CD4-positive, alpha-beta memory T cell (primary cell): ENCODE data around the gene GSC2. TPM values are rescaled to one million over a fixed set of nuclear protein-coding genes. Genes with fewer than 3 reads are reported as not detected.

Experiments
- CTCF ChIA-PET: fragments of 350-600 bp; sonication (Branson Sonifier 250); formaldehyde crosslinking; loops from one replicate; lab custom pipeline; 2021; ENCODE audit warnings: inconsistent platforms; ENCODE audit not compliant: partially characterized antibody; lab: Charles Lee
- POLR2A ChIA-PET: fragments of 350-600 bp; sonication (Branson Sonifier 250); formaldehyde crosslinking; loops from one replicate; lab custom pipeline; 2021; ENCODE audit not compliant: partially characterized antibody; lab: Charles Lee
- DNase-seq, 5 donors: peaks; one replicate each; pipeline versions ENCODE4 v3.0.0 to v3.0.0-alpha.2; 2020 to 2022; ENCODE audit warnings: mixed read lengths in 1 of 5
- H3K27ac ChIP-seq: one replicate; pipeline ENCODE4 v1.7.0; 2013; ENCODE audit warnings: low read depth, low read length
- H3K27me3 ChIP-seq: 2 replicates; pipeline ENCODE4 v1.7.0; 2013; ENCODE audit warnings: mild to moderate bottlenecking, low read length, moderate library complexity; ENCODE audit not compliant: insufficient read depth
- H3K36me3 ChIP-seq: 2 replicates; pipeline ENCODE4 v1.7.0; 2013; ENCODE audit warnings: mild to moderate bottlenecking, low read length, moderate library complexity; ENCODE audit not compliant: insufficient read depth
- H3K4me1 ChIP-seq: 2 replicates; pipeline ENCODE4 v1.7.0; 2013; ENCODE audit warnings: mild to moderate bottlenecking, low read length, moderate library complexity; ENCODE audit not compliant: insufficient read depth
- H3K4me3 ChIP-seq, 2 donors: one replicate each; pipeline ENCODE4 v1.7.0; 2013; ENCODE audit warnings: low read length in 2 of 2, mild to moderate bottlenecking in 1 of 2
- H3K9me3 ChIP-seq, 2 donors: one replicate each; pipeline ENCODE4 v1.7.0; 2013; ENCODE audit warnings: low read length in 2 of 2, control low read depth in 1 of 2; ENCODE audit not compliant: control insufficient read depth in 1 of 2
- H3K27ac Mint-ChIP-seq, 7 donors: one replicate each; pipeline ENCODE4 v1.8.0; 2020 to 2021; ENCODE audit warnings: mixed read lengths in 7 of 7, mild to moderate bottlenecking in 6 of 7, inconsistent platforms in 3 of 7, moderate library complexity in 3 of 7
- H3K27me3 Mint-ChIP-seq, 2 donors: one replicate each; pipeline ENCODE4 v1.8.0; 2020 to 2021; ENCODE audit warnings: mixed read lengths in 2 of 2
- H3K36me3 Mint-ChIP-seq, 2 donors: one replicate each; pipeline ENCODE4 v1.8.0; 2020 to 2021; ENCODE audit warnings: mixed read lengths in 2 of 2, inconsistent platforms in 1 of 2, mild to moderate bottlenecking in 1 of 2
- H3K4me1 Mint-ChIP-seq, 4 donors: one replicate each; pipeline ENCODE4 v1.8.0; 2020 to 2021; ENCODE audit warnings: mixed read lengths in 4 of 4, mild to moderate bottlenecking in 1 of 4
- H3K4me3 Mint-ChIP-seq, 8 donors: one replicate each; pipeline ENCODE4 v1.8.0; 2020 to 2021; ENCODE audit warnings: mixed read lengths in 8 of 8, mild to moderate bottlenecking in 7 of 8, moderate library complexity in 6 of 8, inconsistent platforms in 3 of 8
- H3K9me3 Mint-ChIP-seq, 8 donors: one replicate each; pipeline ENCODE4 v1.8.0; 2020 to 2021; ENCODE audit warnings: mixed read lengths in 8 of 8, mild to moderate bottlenecking in 5 of 8, inconsistent platforms in 3 of 8, moderate library complexity in 1 of 8
- intact Hi-C: fragments of 100-400 bp; cut with micrococcal nuclease; formaldehyde crosslinking; loops from one replicate; pipeline ENCODE4 v1.15.1; 2023
- polyA plus RNA-seq, 2 donors: library from polyadenylated mRNA; unstranded; fragments of 300-500 nt; fragmentation: Illumina TruSeq; gene quantifications; one replicate each; pipeline ENCODE4 v1.2.3, GENCODE V29; 2021
- total RNA-seq, 2 experiments: library from RNA; stranded (reverse); gene quantifications; one replicate each; pipeline ENCODE4 v1.2.3, GENCODE V29; 2021

GSC2 gene
- total and polyA plus RNA-seq, 4 experiments from 2014 or later: not detected

GRCh38 chr22:19177164-19178064 lies 27.3 kb upstream of the GSC2 start:
- intact Hi-C loops: loop anchor here (2.0 kb wide), 4 partner anchors 69 to 939 kb away; partner anchors contain the start of genes CLTCL1, RANBP1 and TRMT2A
- peaks cover 10 to 43% (median 22%) of the 10 kb centered on the region in 4 donors for H3K4me1 Mint-ChIP-seq
- Histone ChIP-seq H3K4me3 (peak overlapping the region in 1 of 2 donors; percentile 66), H3K27ac (peak overlapping the region; percentile 62), H3K9me3 (no peaks in the 10 kb centered on the region), H3K27me3 (no peaks in the 10 kb centered on the region), H3K4me1 (peaks cover 35% of the 10 kb centered on the region), H3K36me3 (no peaks in the 10 kb centered on the region)
- H3K27me3 Mint-ChIP-seq: no peaks in the 10 kb centered on the region
- DNase-seq: no peak
- H3K4me3 Mint-ChIP-seq: peak overlapping the region; percentile 44 to 76 (median 68)
- ChIA-PET CTCF (no interaction called here), POLR2A (interaction anchor here (1.1 to 2.5 kb wide), 2 partner anchors 33 to 255 kb away, joined by 4 to 12 read pairs; partner anchors contain the start of genes ESS2, HIRA and MRPL40)
- H3K36me3 Mint-ChIP-seq: peaks cover 0 to 5% of the 10 kb centered on the region in 2 donors
- H3K9me3 Mint-ChIP-seq: no peaks in the 10 kb centered on the region
- peak overlapping the region in 5 of 7 donors; percentile 27 to 71 (median 56) for H3K27ac Mint-ChIP-seq

GRCh38 chr22:19176732-19177131 lies 26.6 kb upstream of the GSC2 start:
- H3K36me3 Mint-ChIP-seq: peaks cover 0 to 7% of the 10 kb centered on the region in 2 donors
- H3K9me3 Mint-ChIP-seq: no peaks in the 10 kb centered on the region
- Histone ChIP-seq H3K4me1 (peaks cover 32% of the 10 kb centered on the region), H3K9me3 (no peaks in the 10 kb centered on the region), H3K36me3 (no peaks in the 10 kb centered on the region), H3K4me3 (no peak overlapping the region), H3K27me3 (no peaks in the 10 kb centered on the region), H3K27ac (no peak overlapping the region)
- POLR2A ChIA-PET: interaction anchor here (0.9 to 2.5 kb wide), 2 partner anchors 33 to 255 kb away, joined by 3 to 12 read pairs; partner anchors contain the start of genes ESS2 and HIRA
- no peaks in the 10 kb centered on the region for H3K27me3 Mint-ChIP-seq
- CTCF ChIA-PET: no interaction called here
- peaks cover 12 to 41% (median 21%) of the 10 kb centered on the region in 4 donors for H3K4me1 Mint-ChIP-seq
- intact Hi-C loops: no loop called here
- H3K27ac Mint-ChIP-seq: peak overlapping the region in 5 of 7 donors; percentile 27 to 71 (median 56)
- no peak for DNase-seq
- H3K4me3 Mint-ChIP-seq: peak overlapping the region; percentile 44 to 74 (median 60)

- no peak overlapping the region for H3K4me3 ChIP-seq
- H3K4me1 Mint-ChIP-seq: peaks cover 14 to 38% (median 22%) of the 10 kb centered on the region in 4 donors
- peak overlapping the region in 7 of 8 donors; percentile 33 to 74 (median 68) for H3K4me3 Mint-ChIP-seq
- H3K27ac Mint-ChIP-seq: peak overlapping the region in 3 of 7 donors; percentile 57 to 70 (median 68)
- H3K27ac ChIP-seq: no peak overlapping the region
- no peaks in the 10 kb centered on the region for H3K36me3 ChIP-seq
- peaks cover 0 to 10% of the 10 kb centered on the region in 2 donors for H3K36me3 Mint-ChIP-seq
- no peak for DNase-seq
- no peaks in the 10 kb centered on the region for H3K9me3 ChIP-seq
- peaks cover 31% of the 10 kb centered on the region for H3K4me1 ChIP-seq
- ChIA-PET CTCF (no interaction called here), POLR2A (interaction anchor here (0.9 kb wide), 1 partner anchor 256 kb away, joined by 3 read pairs; the partner anchor contains the start of gene HIRA)
- no peaks in the 10 kb centered on the region for H3K9me3 Mint-ChIP-seq
- intact Hi-C loops: no loop called here
- H3K27me3 Mint-ChIP-seq: no peaks in the 10 kb centered on the region
- no peaks in the 10 kb centered on the region for H3K27me3 ChIP-seq
These were observed 26.1 kb upstream of the GSC2 start for GRCh38 chr22:19176175-19176643.

GRCh38 chr22:19175602-19176174 lies 25.6 kb upstream of the GSC2 start:
- H3K4me1 Mint-ChIP-seq: peaks cover 16 to 37% (median 26%) of the 10 kb centered on the region in 4 donors
- Histone ChIP-seq H3K4me1 (peaks cover 35% of the 10 kb centered on the region), H3K36me3 (no peaks in the 10 kb centered on the region), H3K9me3 (no peaks in the 10 kb centered on the region), H3K27me3 (no peaks in the 10 kb centered on the region), H3K27ac (no peak overlapping the region), H3K4me3 (no peak overlapping the region)
- no peak for DNase-seq
- H3K9me3 Mint-ChIP-seq: no peaks in the 10 kb centered on the region
- H3K36me3 Mint-ChIP-seq: peaks cover 0 to 14% of the 10 kb centered on the region in 2 donors
- intact Hi-C loops: no loop called here
- peak overlapping the region in 5 of 8 donors; percentile 12 to 75 (median 68) for H3K4me3 Mint-ChIP-seq
- ChIA-PET CTCF (no interaction called here), POLR2A (interaction anchor here (0.9 to 1.1 kb wide), 2 partner anchors 54 to 256 kb away, joined by 3 read pairs; partner anchors contain the start of genes DGCR2 and HIRA)
- H3K27me3 Mint-ChIP-seq: no peaks in the 10 kb centered on the region
- H3K27ac Mint-ChIP-seq: peak overlapping the region in 4 of 7 donors; percentile 57 to 88 (median 69)

DNA sequence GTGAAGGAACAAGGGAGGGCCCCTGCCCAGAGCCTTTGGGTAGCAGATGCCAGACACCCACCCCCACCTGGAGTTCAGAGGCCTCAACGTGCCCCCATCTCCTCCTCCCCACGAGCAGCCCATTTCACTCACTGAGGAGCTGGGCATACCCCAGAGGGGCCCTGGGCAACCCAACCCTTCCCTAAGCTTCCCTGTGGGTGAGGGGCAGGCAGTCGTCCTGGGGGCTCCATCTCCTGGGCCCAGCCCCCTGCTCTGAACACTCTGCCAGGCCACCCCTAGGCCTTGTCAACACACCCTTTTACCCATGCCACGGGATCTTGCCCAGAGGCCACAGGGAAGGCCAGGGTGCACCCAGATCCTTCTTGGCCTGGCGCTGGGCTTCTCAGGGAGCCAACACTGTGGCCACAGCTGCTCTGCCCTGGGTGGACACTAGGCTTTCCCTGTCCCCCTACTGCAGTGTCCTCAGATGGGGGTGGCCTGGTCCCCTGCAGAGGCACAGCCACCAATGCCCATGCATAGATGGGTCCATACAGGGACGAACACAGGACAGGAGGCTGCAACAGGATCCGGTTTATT lies 25.0 kb upstream of the GSC2 start:
- Histone ChIP-seq H3K9me3 (no peaks in the 10 kb centered on the region), H3K27me3 (peaks cover 4% of the 10 kb centered on the region), H3K4me3 (no peak overlapping the region), H3K27ac (no peak overlapping the region), H3K36me3 (no peaks in the 10 kb centered on the region), H3K4me1 (peaks cover 40% of the 10 kb centered on the region)
- Mint-ChIP-seq H3K4me3 (peak overlapping the region in 2 of 8 donors; percentile 15 to 36), H3K27me3 (peaks cover 4% of the 10 kb centered on the region in 2 donors), H3K4me1 (peaks cover 21 to 43% (median 31%) of the 10 kb centered on the region in 4 donors), H3K36me3 (peaks cover 0 to 14% of the 10 kb centered on the region in 2 donors), H3K27ac (no peak overlapping the region), H3K9me3 (no peaks in the 10 kb centered on the region)
- ChIA-PET CTCF (no interaction called here), POLR2A (interaction anchor here (0.9 to 1.1 kb wide), 2 partner anchors 53 to 304 kb away, joined by 3 read pairs; partner anchors contain the start of genes DGCR2 and UFD1)
- intact Hi-C loops: no loop called here
- no peak for DNase-seq

DNA sequence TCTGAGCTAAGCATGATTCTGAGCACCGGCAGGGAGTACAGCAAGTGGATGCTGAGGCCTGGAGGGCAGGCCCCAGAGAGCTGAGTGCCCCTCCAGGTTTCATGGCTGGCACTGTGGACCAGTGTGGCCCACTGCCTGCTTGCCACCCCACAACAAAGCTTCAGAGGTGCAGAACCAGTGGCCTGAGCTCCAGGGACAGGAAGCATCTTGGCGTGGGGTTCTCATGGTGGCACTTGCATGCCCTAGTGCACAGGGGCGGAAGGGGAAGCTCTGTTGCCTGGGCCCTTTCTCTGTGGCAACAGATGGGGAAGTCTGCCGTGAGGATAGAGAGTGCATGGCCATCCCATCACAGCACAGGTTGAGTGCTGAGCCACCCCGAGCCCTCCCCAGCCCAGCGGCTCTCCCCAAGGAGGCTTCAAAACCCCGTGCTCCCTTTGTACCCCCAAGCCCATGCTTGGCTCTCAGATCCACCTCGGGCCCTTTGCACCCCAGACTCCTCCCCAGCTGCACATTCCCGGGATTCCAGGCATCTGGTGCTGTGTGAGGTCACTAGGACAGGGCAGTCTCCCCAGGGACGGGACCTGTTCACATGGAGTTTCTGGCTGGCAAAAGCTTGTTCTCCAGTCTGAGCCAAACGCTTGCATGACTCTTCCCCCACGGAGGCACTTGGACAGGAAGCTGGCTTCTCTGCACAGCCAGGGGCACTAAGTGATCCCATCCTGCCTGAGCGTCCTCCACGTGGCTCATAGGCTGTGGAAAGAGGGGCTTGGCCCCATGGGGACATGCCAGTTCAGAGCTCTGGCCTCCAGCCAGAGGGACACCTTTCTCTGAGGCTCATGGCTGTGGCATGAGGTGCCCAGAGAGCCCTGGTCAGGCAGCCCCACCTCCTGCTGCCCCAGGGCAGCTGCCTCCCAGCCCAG lies 24.3 kb upstream of the GSC2 start:
- Histone ChIP-seq H3K27ac (no peak overlapping the region), H3K4me3 (no peak overlapping the region), H3K4me1 (peaks cover 43% of the 10 kb centered on the region), H3K9me3 (no peaks in the 10 kb centered on the region), H3K36me3 (no peaks in the 10 kb centered on the region), H3K27me3 (peaks cover 11% of the 10 kb centered on the region)
- DNase-seq: no peak
- Mint-ChIP-seq H3K4me3 (peak overlapping the region in 4 of 8 donors; percentile 20 to 91 (median 36)), H3K4me1 (peaks cover 21 to 46% (median 31%) of the 10 kb centered on the region in 4 donors), H3K9me3 (no peaks in the 10 kb centered on the region), H3K36me3 (peaks cover 0 to 14% of the 10 kb centered on the region in 2 donors), H3K27ac (peak overlapping the region in 3 of 7 donors; percentile 29 to 76 (median 42)), H3K27me3 (peaks cover 4% of the 10 kb centered on the region in 2 donors)
- intact Hi-C loops: no loop called here
- CTCF ChIA-PET: interaction anchor here (0.6 to 1.5 kb wide), 2 partner anchors 30 to 154 kb away, joined by 4 read pairs; partner anchors contain the start of gene ESS2
- POLR2A ChIA-PET: interaction anchor here (0.9 to 1.6 kb wide), 6 partner anchors 11 to 305 kb away, joined by 3 to 6 read pairs (median 3); partner anchors contain the start of genes CDC45, CLTCL1, DGCR2 and UFD1
